Spleen (tissue), 7 donors: ENCODE data around the gene SMARCA4.

Source experiments
- CTCF ChIP-seq, 11 experiments: fragments of 200-600 bp in 7 of 11; fragments of 450-650 bp in 4 of 11; sonication (generic) in 4 of 11; IDR thresholded peaks in 8 of 11; conservative IDR thresholded peaks in 3 of 11; 1 replicate in 7 of 11; 2 replicates in 4 of 11; pipeline versions ENCODE4 v1.4.0 to v1.8.0; 2016 to 2021; ENCODE audit warnings: antibody characterized with exemption in 11 of 11, inconsistent platforms in 4 of 11, mild to moderate bottlenecking in 1 of 11
- POLR2A ChIP-seq, 3 donors: fragments of 450-650 bp; IDR thresholded peaks; one replicate each; pipeline ENCODE4 v1.5.1; 2017; ENCODE audit warnings: antibody characterized with exemption in 3 of 3, mild to moderate bottlenecking in 1 of 3
- POLR2AphosphoS5 ChIP-seq, 3 donors: sonication (generic); formaldehyde crosslinking; IDR thresholded peaks; one replicate each; pipeline ENCODE4 v1.5.1; 2017; ENCODE audit warnings: antibody characterized with exemption in 3 of 3
- donor health status: DM: no; HTN: no; CAD: no; lungs with moderate emphysema.
- donor health status: DM: no; HTN: no; CAD: no.
- donor health status: DM: no; HTN: no; CAD: no.

- TF ChIP-seq CTCF (IDR thresholded peaks at IDR 0.05 in 8 of 11, conservative IDR thresholded peaks at IDR 0.05 in 3 of 11) (no peak), POLR2AphosphoS5 (IDR thresholded peaks at IDR 0.05) (no peak), POLR2A (IDR thresholded peaks at IDR 0.05) (no peak)
Measured at GRCh38 chr19:11033763-11034162, 72.9 kb downstream of the SMARCA4 start.
